Tibial nerve (tissue), 4 donors: Measurements from ENCODE around the gene PFN1.

Experiments used
- EP300 ChIP-seq, 2 donors: sonication (generic); formaldehyde crosslinking; IDR thresholded peaks; one replicate each; pipeline ENCODE4 v1.6.1; 2017; ENCODE audit warnings: antibody characterized with exemption in 2 of 2, mild to moderate bottlenecking in 1 of 2
- POLR2A ChIP-seq, 2 donors: fragments of 450-650 bp; IDR thresholded peaks; one replicate each; pipeline ENCODE4 v1.6.1; 2017; ENCODE audit warnings: antibody characterized with exemption in 2 of 2, mild to moderate bottlenecking in 2 of 2, moderate library complexity in 2 of 2
- TF ChIP-seq, protein P1 (sequence below), 5 experiments: fragments of 200-600 bp in 3 of 5; fragments of 450-650 bp in 2 of 5; sonication (generic) in 3 of 5; IDR thresholded peaks; one replicate each; pipeline ENCODE4 v1.5.1; 2016 to 2019; ENCODE audit warnings: antibody characterized with exemption in 5 of 5, mild to moderate bottlenecking in 3 of 5, moderate library complexity in 2 of 5

DNA sequence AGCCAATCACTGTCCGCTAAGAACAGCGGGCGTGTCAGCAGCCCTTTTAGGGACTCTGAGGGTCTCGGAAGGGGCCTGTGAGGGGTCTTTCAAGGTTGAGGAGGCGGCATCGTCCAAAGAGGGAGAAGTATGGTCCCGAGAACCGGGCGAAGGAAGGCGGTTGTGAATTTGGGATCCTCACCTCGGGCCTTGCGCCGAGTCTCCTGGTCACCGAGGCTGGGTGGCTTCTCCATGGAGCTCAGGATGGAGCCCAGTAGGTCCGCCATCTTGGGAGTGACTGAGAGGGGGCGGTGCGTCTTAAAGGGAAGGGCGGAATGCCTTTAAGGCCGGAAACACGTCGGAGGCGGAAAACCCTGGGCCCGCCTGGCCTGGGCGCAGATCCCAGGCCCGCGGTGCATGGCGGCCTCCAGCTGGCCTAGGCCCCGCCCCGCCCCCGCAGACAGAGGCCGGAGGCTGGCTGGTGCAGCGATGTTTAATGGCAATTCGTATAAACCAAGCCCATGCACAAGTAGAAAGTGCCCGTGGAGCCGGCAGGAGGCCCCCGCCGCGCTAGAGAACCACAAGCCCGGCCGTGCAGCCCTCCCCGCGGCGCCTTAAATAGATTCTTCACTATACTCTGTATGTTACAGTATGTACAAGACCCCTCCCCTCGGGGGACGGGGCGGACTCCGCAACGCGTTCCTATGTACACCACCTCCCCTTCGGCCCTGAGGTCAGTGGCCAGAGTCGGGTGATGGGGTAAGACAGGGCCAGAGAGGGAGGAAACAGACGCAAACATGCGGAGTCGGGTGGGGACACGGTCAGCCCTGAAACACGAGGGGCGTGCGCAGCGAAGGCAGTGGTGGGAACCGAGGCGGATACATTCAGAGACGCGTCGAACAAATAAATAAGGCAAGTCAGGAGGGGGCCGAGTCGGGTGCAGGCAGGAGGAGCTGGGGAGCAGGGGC is 19.5 kb upstream of the PFN1 start, which contains the start of gene SPAG7:
- peak; percentile 66 to 77 for TF ChIP-seq POLR2A (IDR thresholded peaks at IDR 0.05)
- TF ChIP-seq, protein P1, sequence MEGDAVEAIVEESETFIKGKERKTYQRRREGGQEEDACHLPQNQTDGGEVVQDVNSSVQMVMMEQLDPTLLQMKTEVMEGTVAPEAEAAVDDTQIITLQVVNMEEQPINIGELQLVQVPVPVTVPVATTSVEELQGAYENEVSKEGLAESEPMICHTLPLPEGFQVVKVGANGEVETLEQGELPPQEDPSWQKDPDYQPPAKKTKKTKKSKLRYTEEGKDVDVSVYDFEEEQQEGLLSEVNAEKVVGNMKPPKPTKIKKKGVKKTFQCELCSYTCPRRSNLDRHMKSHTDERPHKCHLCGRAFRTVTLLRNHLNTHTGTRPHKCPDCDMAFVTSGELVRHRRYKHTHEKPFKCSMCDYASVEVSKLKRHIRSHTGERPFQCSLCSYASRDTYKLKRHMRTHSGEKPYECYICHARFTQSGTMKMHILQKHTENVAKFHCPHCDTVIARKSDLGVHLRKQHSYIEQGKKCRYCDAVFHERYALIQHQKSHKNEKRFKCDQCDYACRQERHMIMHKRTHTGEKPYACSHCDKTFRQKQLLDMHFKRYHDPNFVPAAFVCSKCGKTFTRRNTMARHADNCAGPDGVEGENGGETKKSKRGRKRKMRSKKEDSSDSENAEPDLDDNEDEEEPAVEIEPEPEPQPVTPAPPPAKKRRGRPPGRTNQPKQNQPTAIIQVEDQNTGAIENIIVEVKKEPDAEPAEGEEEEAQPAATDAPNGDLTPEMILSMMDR (IDR thresholded peaks at IDR 0.05) = no peak
- TF ChIP-seq EP300 (IDR thresholded peaks at IDR 0.05) = peak in 1 of 2 donors; percentile 97
